Esophagus muscularis mucosa (tissue), 4 donors: Measurements from ENCODE around the gene MARK2. TPM values are rescaled to one million over a fixed set of nuclear protein-coding genes. Genes with fewer than 3 reads are reported as not detected.

Experiments
- DNase-seq: peaks from one replicate; pipeline ENCODE4 v3.0.0-alpha.2; 2017; ENCODE audit errors: extremely low spot score
- H3K27ac ChIP-seq, 4 donors: fragments of 200-600 bp; sonication (generic); replicated peaks in 1 of 4; 1 replicate in 3 of 4; 2 replicates in 1 of 4; pipeline ENCODE4 v1.5.1; 2016 to 2019; ENCODE audit warnings: mild to moderate bottlenecking in 1 of 4
- H3K27me3 ChIP-seq, 4 donors: fragments of 200-600 bp; sonication (generic); one replicate each; pipeline versions ENCODE4 v1.5.1 to v1.6.0; 2016 to 2019
- H3K36me3 ChIP-seq, 4 donors: fragments of 200-600 bp; sonication (generic); one replicate each; pipeline ENCODE4 v1.5.1; 2016 to 2019
- H3K4me1 ChIP-seq, 4 donors: fragments of 200-600 bp; sonication (generic); one replicate each; pipeline ENCODE4 v1.5.1; 2016 to 2019
- H3K4me3 ChIP-seq, 4 donors: fragments of 200-600 bp; sonication (generic); 1 replicate in 2 of 4; 2 replicates in 2 of 4; pipeline ENCODE4 v1.5.1; 2016 to 2019; ENCODE audit warnings: mild to moderate bottlenecking in 4 of 4, moderate library complexity in 1 of 4
- H3K9me3 ChIP-seq, 4 donors: fragments of 200-600 bp; sonication (generic); 1 replicate in 3 of 4; 2 replicates in 1 of 4; pipeline ENCODE4 v1.5.1; 2016 to 2019
- CTCF ChIP-seq, 3 experiments: fragments of 200-600 bp in 2 of 3; fragments of 450-650 bp in 1 of 3; sonication (generic) in 2 of 3; IDR thresholded peaks; one replicate each; pipeline ENCODE4 v1.5.1; 2017 to 2019; ENCODE audit warnings: antibody characterized with exemption in 3 of 3, mild to moderate bottlenecking in 2 of 3, moderate library complexity in 1 of 3
- EP300 ChIP-seq: sonication (generic); formaldehyde crosslinking; IDR thresholded peaks from one replicate; pipeline ENCODE4 v1.6.1; 2017; ENCODE audit warnings: antibody characterized with exemption
- POLR2A ChIP-seq: fragments of 450-650 bp; IDR thresholded peaks from one replicate; pipeline ENCODE4 v1.6.1; 2017; ENCODE audit warnings: antibody characterized with exemption, moderate library complexity, mild to moderate bottlenecking, low read depth
- POLR2AphosphoS5 ChIP-seq, 2 donors: sonication (generic); formaldehyde crosslinking; IDR thresholded peaks; one replicate each; pipeline ENCODE4 v1.6.1; 2017; ENCODE audit warnings: antibody characterized with exemption in 2 of 2
- WGBS: methylation state at CpG from one replicate; pipeline ENCODE4 v1.1.5; 2018; 5-methylcytosine and 5-hydroxymethylcytosine counted together
- intact Hi-C: fragments of 100-400 bp; cut with DNase I; formaldehyde crosslinking; loops from one replicate; pipeline ENCODE4 v1.15.1; 2023
- total RNA-seq, 4 donors: library from RNA; depleted of rRNA; stranded (reverse); fragments of >200 nt; gene quantifications; one replicate each; pipeline versions ENCODE4 v1.1.0 to v1.2.1, GENCODE V29; 2016

MARK2 gene
- total RNA-seq, 4 donors from 2014 or later = 21.5 to 38.1 (median 30.6) TPM

GRCh38 chr11:63920126-63920938 lies 81.4 kb downstream of the MARK2 start:
- H3K27me3 ChIP-seq = no peaks in the 10 kb centered on the region
- H3K27ac ChIP-seq = peak overlapping the region; percentile 81 to 88 (median 84)
- WGBS = 41% methylated on average over 9 of the region's 22 CpGs
- no peak for TF ChIP-seq POLR2AphosphoS5 (IDR thresholded peaks at IDR 0.05)
- no peaks in the 10 kb centered on the region for H3K9me3 ChIP-seq
- H3K4me1 ChIP-seq = peaks cover 52 to 56% (median 55%) of the 10 kb centered on the region in 4 donors
- DNase-seq = no peak
- intact Hi-C loops = no loop called here
- no peaks in the 10 kb centered on the region for H3K36me3 ChIP-seq
- peak overlapping the region in 3 of 4 donors; percentile 50 to 62 (median 62) for H3K4me3 ChIP-seq

- H3K4me1 ChIP-seq = peaks cover 45 to 49% (median 48%) of the 10 kb centered on the region in 4 donors
- intact Hi-C loops = no loop called here
- DNase-seq = no peak
- peak overlapping the region in 3 of 4 donors; percentile 81 to 88 (median 85) for H3K27ac ChIP-seq
- TF ChIP-seq POLR2AphosphoS5 (IDR thresholded peaks at IDR 0.05) = no peak
- peak; percentile 24 to 51 (median 44) for TF ChIP-seq CTCF (IDR thresholded peaks at IDR 0.05)
- no peak for TF ChIP-seq EP300
- TF ChIP-seq POLR2A = no peak
- no peak overlapping the region for H3K4me3 ChIP-seq
- no peaks in the 10 kb centered on the region for H3K9me3 ChIP-seq
- H3K27me3 ChIP-seq = no peaks in the 10 kb centered on the region
- no peaks in the 10 kb centered on the region for H3K36me3 ChIP-seq
- 55% methylated on average over 12 of the region's 14 CpGs for WGBS
Measured at GRCh38 chr11:63920939-63921417, 82.1 kb downstream of the MARK2 start.

- Histone ChIP-seq H3K4me3 (no peak overlapping the region), H3K4me1 (peaks cover 31 to 33% (median 32%) of the 10 kb centered on the region in 4 donors), H3K27me3 (no peaks in the 10 kb centered on the region), H3K36me3 (no peaks in the 10 kb centered on the region), H3K27ac (no peak overlapping the region), H3K9me3 (no peaks in the 10 kb centered on the region)
- no peak for DNase-seq
- 79% methylated on average over 2 of the region's 2 CpGs for WGBS
- TF ChIP-seq CTCF (IDR thresholded peaks at IDR 0.05) = no peak
- TF ChIP-seq POLR2A = no peak
- no peak for TF ChIP-seq EP300
- TF ChIP-seq POLR2AphosphoS5 (IDR thresholded peaks at IDR 0.05) = no peak
- intact Hi-C loops = no loop called here
Measured at GRCh38 chr11:63922673-63923192, 83.8 kb downstream of the MARK2 start.

- Histone ChIP-seq H3K4me1 (peaks cover 26 to 27% (median 26%) of the 10 kb centered on the region in 4 donors), H3K27ac (no peak overlapping the region), H3K27me3 (no peaks in the 10 kb centered on the region), H3K36me3 (no peaks in the 10 kb centered on the region), H3K9me3 (no peaks in the 10 kb centered on the region), H3K4me3 (no peak overlapping the region)
- DNase-seq = no peak
- TF ChIP-seq EP300 (no peak), CTCF (IDR thresholded peaks at IDR 0.05) (no peak), POLR2A (no peak), POLR2AphosphoS5 (IDR thresholded peaks at IDR 0.05) (no peak)
- 65% methylated on average over 4 of the region's 4 CpGs for WGBS
- intact Hi-C loops = no loop called here
Measured at GRCh38 chr11:63923319-63923718, 84.4 kb downstream of the MARK2 start.

GRCh38 chr11:63929616-63930015 lies 90.7 kb downstream of the MARK2 start:
- Histone ChIP-seq H3K9me3 (no peaks in the 10 kb centered on the region), H3K36me3 (no peaks in the 10 kb centered on the region), H3K4me1 (no peaks in the 10 kb centered on the region), H3K27ac (no peak overlapping the region), H3K27me3 (no peaks in the 10 kb centered on the region), H3K4me3 (no peak overlapping the region)
- no peak for DNase-seq
- WGBS = 96% methylated on average over 5 of the region's 5 CpGs
- TF ChIP-seq POLR2AphosphoS5 (IDR thresholded peaks at IDR 0.05) = no peak
- no peak for TF ChIP-seq EP300
- TF ChIP-seq POLR2A = no peak
- TF ChIP-seq CTCF (IDR thresholded peaks at IDR 0.05) = no peak
- intact Hi-C loops = no loop called here
